VCaP (cell line): Measurements from ENCODE around the gene GPSM1.

Experiments used
- H3K27ac ChIP-seq: fragments of 450-650 bp; 2 replicates; pipeline ENCODE4 v1.5.1; 2017
- TF ChIP-seq, protein P1 (sequence below): fragments of 450-650 bp; conservative IDR thresholded peaks from 2 replicates; pipeline ENCODE4 v1.5.1; 2017; ENCODE audit warnings: mild to moderate bottlenecking, moderate library complexity

GPSM1 gene

DNA sequence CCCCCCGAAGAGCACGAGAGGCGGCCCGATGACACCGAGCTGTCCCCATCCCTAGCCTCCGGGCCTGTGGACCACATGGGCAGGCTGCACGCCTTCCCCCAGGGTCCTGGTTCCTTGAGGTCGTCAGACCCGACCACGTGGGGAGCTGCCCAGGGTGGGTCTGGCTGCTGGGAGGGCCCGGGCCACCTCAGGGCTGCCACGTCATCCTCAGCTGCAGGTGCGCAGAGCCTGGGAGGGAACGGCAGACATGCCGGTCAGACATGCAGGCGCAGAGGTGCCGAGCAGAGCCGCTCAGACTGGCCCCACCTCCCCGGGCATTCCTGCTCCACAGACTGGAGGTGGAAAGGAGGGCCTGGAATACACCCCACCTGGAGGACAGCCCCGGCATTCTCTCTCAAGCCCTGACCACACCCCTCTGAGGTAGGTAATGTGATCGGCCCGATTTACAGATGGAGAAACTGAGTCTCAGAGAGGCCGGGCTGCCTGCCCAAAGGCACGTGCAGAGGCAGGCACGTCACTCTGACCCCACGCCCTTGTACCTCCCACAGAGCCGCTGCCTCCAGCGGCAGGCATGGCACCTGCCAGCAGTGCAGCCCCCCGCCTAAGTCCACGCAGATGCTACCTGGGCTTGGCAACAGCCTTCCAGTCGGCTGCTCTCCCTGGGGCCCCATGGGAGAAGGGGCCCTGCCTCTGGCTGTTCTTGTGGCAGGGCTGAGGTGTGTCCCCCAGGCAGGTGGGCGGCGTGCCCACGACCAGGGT is 24.1 kb upstream of the GPSM1 start:
- H3K27ac ChIP-seq: no peak overlapping the region
- TF ChIP-seq, protein P1, sequence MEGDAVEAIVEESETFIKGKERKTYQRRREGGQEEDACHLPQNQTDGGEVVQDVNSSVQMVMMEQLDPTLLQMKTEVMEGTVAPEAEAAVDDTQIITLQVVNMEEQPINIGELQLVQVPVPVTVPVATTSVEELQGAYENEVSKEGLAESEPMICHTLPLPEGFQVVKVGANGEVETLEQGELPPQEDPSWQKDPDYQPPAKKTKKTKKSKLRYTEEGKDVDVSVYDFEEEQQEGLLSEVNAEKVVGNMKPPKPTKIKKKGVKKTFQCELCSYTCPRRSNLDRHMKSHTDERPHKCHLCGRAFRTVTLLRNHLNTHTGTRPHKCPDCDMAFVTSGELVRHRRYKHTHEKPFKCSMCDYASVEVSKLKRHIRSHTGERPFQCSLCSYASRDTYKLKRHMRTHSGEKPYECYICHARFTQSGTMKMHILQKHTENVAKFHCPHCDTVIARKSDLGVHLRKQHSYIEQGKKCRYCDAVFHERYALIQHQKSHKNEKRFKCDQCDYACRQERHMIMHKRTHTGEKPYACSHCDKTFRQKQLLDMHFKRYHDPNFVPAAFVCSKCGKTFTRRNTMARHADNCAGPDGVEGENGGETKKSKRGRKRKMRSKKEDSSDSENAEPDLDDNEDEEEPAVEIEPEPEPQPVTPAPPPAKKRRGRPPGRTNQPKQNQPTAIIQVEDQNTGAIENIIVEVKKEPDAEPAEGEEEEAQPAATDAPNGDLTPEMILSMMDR: no peak

DNA sequence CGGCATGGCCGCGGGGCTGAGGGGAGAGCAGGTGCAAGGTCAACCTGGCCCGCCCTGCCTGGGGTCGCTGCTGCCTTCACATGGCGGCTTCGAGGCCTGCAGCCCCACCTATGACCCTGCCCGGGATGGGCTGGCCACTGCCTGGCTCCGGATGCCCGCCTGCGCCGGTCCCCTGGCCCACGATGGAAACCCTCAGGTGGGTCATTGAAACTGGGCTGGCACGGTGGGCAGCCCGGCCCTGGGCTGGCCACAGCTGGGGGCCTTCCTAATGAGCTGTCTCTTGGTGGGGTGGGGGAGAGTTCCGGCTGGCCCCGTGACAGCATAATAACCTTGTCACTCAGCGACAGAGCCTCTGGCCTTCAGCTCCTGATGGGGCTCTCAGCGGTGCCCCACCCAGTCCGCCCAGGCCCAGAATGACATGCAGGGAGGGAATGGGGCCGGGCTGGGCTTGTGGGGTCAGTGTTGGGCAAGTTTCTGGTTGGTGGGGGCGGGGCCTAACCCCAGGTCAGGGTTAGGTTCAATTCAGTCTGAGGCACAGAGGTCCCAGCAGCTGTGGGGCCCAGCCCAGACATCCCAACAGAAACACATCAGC is 23.4 kb upstream of the GPSM1 start, which contains the start of gene CCDC187:
Gene CCDC187, minus strand, starts transcription at position 270 of the 592 bp plus-strand sequence. Its CDS starts 264 bp downstream, at position 6.
- H3K27ac ChIP-seq: no peak within 1 kb of the TSS
- TF ChIP-seq, protein P1: no peak

DNA sequence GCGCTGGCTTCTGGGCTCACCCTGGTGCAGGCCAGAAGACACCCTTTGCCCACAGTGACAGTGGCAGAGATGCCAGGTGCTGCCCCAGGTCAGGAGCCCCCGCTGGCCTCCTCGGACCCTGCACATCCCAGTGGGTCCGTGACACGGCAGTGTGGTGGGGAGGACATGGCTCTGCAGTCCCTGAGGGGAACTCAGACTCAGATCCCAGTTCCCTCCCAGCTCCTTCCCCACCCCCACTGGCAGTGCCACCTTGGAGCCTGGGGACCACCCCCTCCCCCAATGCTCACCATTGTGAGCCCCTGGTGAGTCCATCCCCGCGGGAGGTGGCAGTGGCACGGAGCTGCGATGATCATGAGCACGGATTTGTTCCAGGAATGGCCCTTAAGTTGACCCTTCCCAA is 22.9 kb upstream of the GPSM1 start:
- no peak overlapping the region for H3K27ac ChIP-seq
- TF ChIP-seq, protein P1: no peak

DNA sequence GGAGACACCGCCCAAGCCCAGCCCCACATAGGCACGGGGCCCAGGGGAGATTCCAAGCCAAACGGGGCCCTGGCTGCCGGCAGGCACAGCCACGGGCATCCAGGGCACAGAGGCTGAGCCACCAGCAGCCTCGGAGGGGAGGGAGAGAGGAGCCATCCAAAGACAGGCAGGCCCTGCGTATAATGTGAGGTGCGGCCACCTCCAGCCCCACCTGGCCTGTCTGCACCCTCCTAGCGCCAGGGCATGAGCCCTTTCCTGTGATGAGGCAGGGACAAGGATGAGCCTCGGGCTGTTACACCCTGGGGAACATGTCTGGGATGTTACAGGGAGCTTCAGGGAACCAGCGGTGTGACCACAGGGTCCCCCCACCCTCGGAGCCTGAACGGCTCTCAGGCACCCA is 22.4 kb upstream of the GPSM1 start:
- TF ChIP-seq, protein P1: no peak
- H3K27ac ChIP-seq: no peak overlapping the region

GRCh38 chr9:136305804-136306203 is 21.5 kb upstream of the GPSM1 start:
- TF ChIP-seq, protein P1: no peak
- H3K27ac ChIP-seq: no peak overlapping the region

- TF ChIP-seq, protein P1: no peak
These were observed 20.8 kb upstream of the GPSM1 start for GRCh38 chr9:136306211-136307208.

More at GRCh38 chr9:136306211-136307208, 20.8 kb upstream of the GPSM1 start:
- H3K27ac ChIP-seq: no peak overlapping the region
